K562 (cell line): ENCODE results near the gene PRR15L. TPM values are rescaled to one million over a fixed set of nuclear protein-coding genes. Genes with fewer than 3 reads are reported as not detected.

Source experiments
- JUND ChIP-seq, 2 experiments: IDR thresholded peaks; 2 replicates in 1 of 2; 3 replicates in 1 of 2; pipeline ENCODE4 v1.6.1; 2011; ENCODE audit warnings: borderline replicate concordance in 2 of 2, low read depth in 2 of 2, low read length in 2 of 2, improper control_type of control experiment in 1 of 2, missing biosample characterization in 1 of 2, missing genetic modification characterization in 1 of 2, missing genetic modification reagents in 1 of 2
- RBM22 ChIP-seq: fragments of 200-400 bp; formaldehyde crosslinking; IDR thresholded peaks from 2 replicates; pipeline ENCODE4 v1.6.1; 2018; ENCODE audit warnings: low read length, low read depth; ENCODE audit not compliant: poor library complexity, severe bottlenecking
- SIN3A ChIP-seq, 2 experiments: fragments of 150-350 bp in 1 of 2; IDR thresholded peaks; 2 replicates each; pipeline ENCODE4 v1.6.1; 2011 to 2016; ENCODE audit warnings: borderline replicate concordance in 2 of 2, low read depth in 2 of 2, low read length in 2 of 2, mild to moderate bottlenecking in 2 of 2, moderate library complexity in 2 of 2; ENCODE audit not compliant: control insufficient read depth in 1 of 2
- TEAD1 ChIP-seq, 2 experiments: fragments of 450-650 bp in 1 of 2; sonication (generic) in 1 of 2; formaldehyde crosslinking; IDR thresholded peaks; 2 replicates each; pipeline versions ENCODE4 v1.4.0 to v1.8.0; 2020 to 2022; ENCODE audit warnings: mild to moderate bottlenecking in 2 of 2, missing genetic modification reagents in 1 of 2
- polyA plus RNA-seq, 8 experiments: library from polyadenylated mRNA; depleted of rRNA in 4 of 8; stranded (reverse) in 5 of 8; unstranded in 3 of 8; fragments of >200 nt; fragmentation: Nextera tagmentation in 2 of 8; fragmentation: Illumina TruSeq in 1 of 8; extraction: Ambion mirVana in 2 of 8; extraction: Trizol in 1 of 8; gene quantifications; 2 replicates each; pipeline versions ENCODE4 v1.2.1 to v1.2.3, GENCODE V29; 2011 to 2014; ENCODE audit warnings: inconsistent platforms in 1 of 8, missing spikeins in 1 of 8
- total RNA-seq, 7 experiments: library from RNA; depleted of rRNA in 6 of 7; stranded (reverse); fragments of >200 nt in 6 of 7; fragmentation: Illumina TruSeq in 2 of 7; extraction: Trizol in 2 of 7; gene quantifications; 2 replicates each; pipeline versions ENCODE4 v1.2.1 to v1.2.3, GENCODE V29; 2011 to 2021; ENCODE audit warnings: low replicate concordance in 1 of 7
- TF ChIP-seq, protein P1 (sequence below): sonication (generic); formaldehyde crosslinking; IDR thresholded peaks from 2 replicates; pipeline ENCODE4 v1.9.0; 2022; ENCODE audit warnings: mild to moderate bottlenecking, missing genetic modification reagents
- TF ChIP-seq, protein P2 (sequence below): fragments of 450-650 bp; IDR thresholded peaks from 2 replicates; pipeline ENCODE4 v1.6.1; 2016; ENCODE audit warnings: low read depth

Gene PRR15L
- total and polyA plus RNA-seq, 9 of the 15 experiments (the other 6 are each of a cell fraction or from before 2014, with no cell fraction given), result 0.03 TPM; not detected in 8

DNA sequence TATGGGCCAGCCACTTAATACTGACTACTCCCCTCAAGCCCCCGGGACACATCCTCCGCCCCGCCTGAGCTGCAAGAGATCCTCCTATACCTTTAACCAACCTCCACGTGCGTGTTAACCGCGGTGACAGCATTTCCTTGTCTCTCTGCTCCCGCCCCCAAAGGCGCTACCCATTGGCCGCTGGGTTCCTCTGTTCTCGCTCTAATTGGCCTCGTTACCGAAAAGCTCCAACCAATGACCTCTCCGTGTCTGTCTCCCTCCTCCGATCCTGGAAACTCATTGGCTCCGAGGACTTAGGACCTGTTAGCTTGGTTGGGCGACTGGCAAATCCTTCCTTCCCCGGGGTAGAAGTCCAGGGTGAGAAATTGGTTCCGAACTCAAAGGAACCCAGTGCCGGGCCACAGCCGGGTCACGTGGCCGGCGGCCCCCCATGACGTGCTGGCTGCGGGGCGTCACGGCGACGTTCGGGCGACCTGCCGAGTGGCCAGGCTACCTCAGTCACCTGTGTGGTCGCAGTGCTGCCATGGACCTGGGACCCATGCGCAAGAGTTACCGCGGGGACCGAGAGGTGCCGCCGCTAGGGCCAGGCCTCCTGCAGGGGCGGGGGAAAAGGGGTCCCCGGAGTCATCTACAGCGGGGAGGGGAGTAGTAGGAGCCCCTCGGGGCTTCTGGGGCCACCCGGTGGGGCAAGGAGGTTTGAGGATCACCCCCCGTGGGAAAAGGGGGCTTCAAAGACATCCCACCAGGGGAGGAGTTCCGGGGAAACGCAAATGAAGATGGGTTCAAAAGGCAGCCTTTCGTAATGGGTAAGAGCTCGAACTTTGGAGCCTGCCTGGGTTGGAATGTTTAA is 16.2 kb downstream of the PRR15L start, which contains the start of gene PNPO (continued):
- TF ChIP-seq, protein P1, sequence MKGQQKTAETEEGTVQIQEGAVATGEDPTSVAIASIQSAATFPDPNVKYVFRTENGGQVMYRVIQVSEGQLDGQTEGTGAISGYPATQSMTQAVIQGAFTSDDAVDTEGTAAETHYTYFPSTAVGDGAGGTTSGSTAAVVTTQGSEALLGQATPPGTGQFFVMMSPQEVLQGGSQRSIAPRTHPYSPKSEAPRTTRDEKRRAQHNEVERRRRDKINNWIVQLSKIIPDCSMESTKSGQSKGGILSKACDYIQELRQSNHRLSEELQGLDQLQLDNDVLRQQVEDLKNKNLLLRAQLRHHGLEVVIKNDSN (CRISPR knock-in tag), result peak; percentile 85
- TF ChIP-seq SIN3A (IDR thresholded peaks at IDR 0.05; ENCODE audit: borderline replicate concordance in 2 of 2, control insufficient read depth in 1 of 2, low read depth in 2 of 2, low read length in 2 of 2) (0 out of 4 replicates have a peak, but pooled peaks of 1 of the 2 experiments have one; percentile 30), RBM22 (no peak), JUND (IDR thresholded peaks at IDR 0.05; ENCODE audit: borderline replicate concordance, low read depth, low read length) (peak; percentile 35; the same call in 1 of the 2 replicates), JUND (tag; IDR thresholded peaks at IDR 0.05; ENCODE audit: borderline replicate concordance, low read depth, low read length) (peak; percentile 50; the same call in 1 of the 3 replicates), TEAD1 (CRISPR knock-in tag; IDR thresholded peaks at IDR 0.05) (peak in 1 of 2 experiments; percentile 48; a peak in 2 of 4 replicates)
- TF ChIP-seq, protein P2, sequence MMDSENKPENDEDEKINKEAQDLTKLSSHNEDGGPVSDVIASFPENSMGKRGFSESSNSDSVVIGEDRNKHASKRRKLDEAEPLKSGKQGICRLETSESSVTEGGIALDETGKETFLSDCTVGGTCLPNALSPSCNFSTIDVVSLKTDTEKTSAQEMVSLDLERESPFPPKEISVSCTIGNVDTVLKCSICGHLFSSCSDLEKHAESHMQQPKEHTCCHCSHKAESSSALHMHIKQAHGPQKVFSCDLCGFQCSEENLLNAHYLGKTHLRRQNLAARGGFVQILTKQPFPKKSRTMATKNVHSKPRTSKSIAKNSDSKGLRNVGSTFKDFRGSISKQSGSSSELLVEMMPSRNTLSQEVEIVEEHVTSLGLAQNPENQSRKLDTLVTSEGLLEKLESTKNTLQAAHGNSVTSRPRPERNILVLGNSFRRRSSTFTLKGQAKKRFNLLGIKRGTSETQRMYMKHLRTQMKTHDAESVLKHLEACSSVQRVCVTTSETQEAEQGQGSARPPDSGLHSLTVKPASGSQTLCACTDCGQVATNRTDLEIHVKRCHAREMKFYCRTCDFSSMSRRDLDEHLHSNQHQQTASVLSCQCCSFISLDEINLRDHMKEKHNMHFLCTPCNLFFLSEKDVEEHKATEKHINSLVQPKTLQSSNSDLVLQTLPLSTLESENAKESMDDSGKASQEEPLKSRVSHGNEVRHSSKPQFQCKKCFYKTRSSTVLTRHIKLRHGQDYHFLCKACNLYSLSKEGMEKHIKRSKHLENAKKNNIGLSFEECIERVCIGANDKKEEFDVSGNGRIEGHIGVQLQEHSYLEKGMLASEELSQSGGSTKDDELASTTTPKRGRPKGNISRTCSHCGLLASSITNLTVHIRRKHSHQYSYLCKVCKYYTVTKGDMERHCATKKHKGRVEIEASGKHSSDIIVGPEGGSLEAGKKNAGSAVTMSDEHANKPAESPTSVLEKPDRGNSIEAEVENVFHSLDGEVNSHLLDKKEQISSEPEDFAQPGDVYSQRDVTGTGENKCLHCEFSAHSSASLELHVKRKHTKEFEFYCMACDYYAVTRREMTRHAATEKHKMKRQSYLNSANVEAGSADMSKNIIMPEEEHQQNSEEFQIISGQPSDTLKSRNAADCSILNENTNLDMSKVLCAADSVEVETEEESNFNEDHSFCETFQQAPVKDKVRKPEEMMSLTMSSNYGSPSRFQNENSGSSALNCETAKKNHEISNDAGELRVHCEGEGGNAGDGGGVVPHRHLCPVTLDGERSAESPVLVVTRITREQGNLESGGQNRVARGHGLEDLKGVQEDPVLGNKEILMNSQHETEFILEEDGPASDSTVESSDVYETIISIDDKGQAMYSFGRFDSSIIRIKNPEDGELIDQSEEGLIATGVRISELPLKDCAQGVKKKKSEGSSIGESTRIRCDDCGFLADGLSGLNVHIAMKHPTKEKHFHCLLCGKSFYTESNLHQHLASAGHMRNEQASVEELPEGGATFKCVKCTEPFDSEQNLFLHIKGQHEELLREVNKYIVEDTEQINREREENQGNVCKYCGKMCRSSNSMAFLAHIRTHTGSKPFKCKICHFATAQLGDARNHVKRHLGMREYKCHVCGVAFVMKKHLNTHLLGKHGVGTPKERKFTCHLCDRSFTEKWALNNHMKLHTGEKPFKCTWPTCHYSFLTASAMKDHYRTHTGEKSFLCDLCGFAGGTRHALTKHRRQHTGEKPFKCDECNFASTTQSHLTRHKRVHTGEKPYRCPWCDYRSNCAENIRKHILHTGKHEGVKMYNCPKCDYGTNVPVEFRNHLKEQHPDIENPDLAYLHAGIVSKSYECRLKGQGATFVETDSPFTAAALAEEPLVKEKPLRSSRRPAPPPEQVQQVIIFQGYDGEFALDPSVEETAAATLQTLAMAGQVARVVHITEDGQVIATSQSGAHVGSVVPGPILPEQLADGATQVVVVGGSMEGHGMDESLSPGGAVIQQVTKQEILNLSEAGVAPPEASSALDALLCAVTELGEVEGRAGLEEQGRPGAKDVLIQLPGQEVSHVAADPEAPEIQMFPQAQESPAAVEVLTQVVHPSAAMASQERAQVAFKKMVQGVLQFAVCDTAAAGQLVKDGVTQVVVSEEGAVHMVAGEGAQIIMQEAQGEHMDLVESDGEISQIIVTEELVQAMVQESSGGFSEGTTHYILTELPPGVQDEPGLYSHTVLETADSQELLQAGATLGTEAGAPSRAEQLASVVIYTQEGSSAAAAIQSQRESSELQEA, result no peak
